Measurements from ENCODE around the gene R3HDM2. TPM values are rescaled to one million over a fixed set of nuclear protein-coding genes. Genes with fewer than 3 reads are reported as not detected.
A peak's percentile ranks its signal among the peaks of the same experiment; 100 is the strongest.

R3HDM2 gene
- total RNA-seq, 4 donors from 2014 or later = 24.2 to 47.3 (median 26.7) TPM

DNA sequence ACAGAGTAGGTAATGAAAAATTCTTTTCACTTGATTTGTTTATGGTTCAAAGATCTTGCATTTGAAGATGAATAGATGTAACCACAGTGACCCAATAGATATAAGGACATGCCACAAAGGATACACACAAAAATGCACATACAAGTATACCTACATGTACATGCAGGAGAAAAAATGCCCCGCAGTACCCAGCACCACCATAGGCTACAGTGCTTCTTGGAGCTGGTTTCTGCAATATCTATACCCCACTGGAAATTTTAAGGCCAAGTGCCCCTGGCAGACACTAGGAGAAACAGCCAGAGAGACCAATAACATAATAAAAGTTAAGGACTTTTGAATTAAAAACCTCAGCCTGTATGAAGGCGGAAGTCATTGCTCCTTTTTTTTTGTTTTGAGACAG lies 167.7 kb downstream of the R3HDM2 start:
- no peak for DNase-seq (ENCODE audit: low spot score)
- TF ChIP-seq, protein P1, sequence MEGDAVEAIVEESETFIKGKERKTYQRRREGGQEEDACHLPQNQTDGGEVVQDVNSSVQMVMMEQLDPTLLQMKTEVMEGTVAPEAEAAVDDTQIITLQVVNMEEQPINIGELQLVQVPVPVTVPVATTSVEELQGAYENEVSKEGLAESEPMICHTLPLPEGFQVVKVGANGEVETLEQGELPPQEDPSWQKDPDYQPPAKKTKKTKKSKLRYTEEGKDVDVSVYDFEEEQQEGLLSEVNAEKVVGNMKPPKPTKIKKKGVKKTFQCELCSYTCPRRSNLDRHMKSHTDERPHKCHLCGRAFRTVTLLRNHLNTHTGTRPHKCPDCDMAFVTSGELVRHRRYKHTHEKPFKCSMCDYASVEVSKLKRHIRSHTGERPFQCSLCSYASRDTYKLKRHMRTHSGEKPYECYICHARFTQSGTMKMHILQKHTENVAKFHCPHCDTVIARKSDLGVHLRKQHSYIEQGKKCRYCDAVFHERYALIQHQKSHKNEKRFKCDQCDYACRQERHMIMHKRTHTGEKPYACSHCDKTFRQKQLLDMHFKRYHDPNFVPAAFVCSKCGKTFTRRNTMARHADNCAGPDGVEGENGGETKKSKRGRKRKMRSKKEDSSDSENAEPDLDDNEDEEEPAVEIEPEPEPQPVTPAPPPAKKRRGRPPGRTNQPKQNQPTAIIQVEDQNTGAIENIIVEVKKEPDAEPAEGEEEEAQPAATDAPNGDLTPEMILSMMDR (IDR thresholded peaks at IDR 0.05) = no peak
- ATAC-seq (ENCODE audit: low FRiP score) = no peak

DNA sequence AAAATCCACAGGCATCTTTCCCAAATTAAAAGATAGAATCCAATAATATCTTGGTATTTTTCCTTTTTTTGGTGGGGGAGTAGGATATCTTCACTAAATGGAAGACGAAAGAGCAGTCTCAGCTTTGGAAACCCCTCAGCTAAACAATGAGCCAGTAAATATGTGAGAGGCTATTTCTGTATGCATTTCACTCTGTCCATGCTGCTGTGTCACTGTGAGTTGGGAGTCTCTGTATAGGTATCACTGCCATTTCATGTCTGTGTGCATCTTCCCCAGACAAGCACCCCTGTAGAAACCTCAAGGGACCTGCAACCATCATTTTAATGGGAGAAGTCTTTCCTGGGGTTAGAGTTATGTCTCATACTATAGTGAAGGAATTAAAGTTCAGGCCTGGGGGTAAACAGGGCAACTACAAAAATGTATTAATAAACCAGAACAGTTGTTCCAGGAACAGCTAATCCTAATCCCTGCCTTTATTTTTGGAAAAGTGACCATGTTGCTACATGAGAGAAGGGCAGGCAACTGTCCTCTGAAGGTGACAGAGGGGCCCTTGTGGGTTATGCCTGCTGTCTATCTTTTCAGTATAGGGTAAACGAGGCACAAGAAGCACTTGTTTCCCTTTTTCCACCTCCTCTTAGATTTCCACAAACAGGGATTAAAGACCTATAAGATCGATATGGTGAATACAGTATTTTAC lies 168.6 kb downstream of the R3HDM2 start:
- ATAC-seq (ENCODE audit: low FRiP score) (no peak), DNase-seq (ENCODE audit: low spot score) (no peak)
- TF ChIP-seq, protein P1 (IDR thresholded peaks at IDR 0.05) = no peak

DNA sequence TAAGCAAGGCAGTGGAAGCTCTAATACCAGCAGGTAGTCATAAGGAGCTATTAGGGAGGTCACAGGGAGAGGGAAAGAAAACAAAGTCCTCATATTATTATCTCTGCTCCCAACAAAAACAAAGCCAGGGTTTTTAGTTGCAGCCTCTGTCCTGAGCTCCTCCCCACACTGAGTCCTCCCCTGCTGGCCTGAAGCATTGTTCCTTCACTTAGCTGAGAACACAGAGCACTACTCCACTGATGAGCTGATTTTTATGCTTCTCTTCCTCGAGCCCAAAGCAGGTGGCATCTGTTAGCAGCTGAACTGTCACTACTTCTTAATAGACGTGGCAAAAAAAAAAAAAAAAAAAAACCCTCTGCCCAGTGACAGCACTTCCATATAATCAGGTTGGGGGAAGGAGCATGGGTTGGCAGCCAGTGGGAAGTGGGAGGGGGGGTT lies 169.4 kb downstream of the R3HDM2 start:
- no peak for DNase-seq (ENCODE audit: low spot score)
- TF ChIP-seq, protein P1 (IDR thresholded peaks at IDR 0.05) = no peak
- no peak for ATAC-seq (ENCODE audit: low FRiP score)

DNA sequence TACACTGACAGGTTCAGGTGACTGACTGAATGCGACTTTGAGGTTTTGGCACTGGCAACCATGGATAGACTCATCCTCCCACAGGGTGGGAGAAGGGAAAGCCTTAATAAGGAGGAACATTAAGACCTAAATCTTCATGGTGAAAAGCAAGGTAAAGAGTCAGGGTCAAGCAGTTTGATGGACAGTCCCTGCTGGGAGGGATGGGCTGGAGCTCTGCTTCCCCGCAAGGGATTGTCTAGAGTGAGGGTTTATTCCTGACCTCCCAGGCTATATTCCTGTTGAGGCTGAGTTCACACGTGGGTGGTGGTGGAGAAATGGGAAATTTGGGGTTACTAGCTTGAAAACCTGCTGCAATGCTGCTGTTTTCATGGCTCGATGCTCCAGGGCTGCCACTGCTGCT lies 170.5 kb downstream of the R3HDM2 start:
- no peak for DNase-seq (ENCODE audit: low spot score)
- ATAC-seq (ENCODE audit: low FRiP score) = no peak
- TF ChIP-seq, protein P1 (IDR thresholded peaks at IDR 0.05) = no peak

DNA sequence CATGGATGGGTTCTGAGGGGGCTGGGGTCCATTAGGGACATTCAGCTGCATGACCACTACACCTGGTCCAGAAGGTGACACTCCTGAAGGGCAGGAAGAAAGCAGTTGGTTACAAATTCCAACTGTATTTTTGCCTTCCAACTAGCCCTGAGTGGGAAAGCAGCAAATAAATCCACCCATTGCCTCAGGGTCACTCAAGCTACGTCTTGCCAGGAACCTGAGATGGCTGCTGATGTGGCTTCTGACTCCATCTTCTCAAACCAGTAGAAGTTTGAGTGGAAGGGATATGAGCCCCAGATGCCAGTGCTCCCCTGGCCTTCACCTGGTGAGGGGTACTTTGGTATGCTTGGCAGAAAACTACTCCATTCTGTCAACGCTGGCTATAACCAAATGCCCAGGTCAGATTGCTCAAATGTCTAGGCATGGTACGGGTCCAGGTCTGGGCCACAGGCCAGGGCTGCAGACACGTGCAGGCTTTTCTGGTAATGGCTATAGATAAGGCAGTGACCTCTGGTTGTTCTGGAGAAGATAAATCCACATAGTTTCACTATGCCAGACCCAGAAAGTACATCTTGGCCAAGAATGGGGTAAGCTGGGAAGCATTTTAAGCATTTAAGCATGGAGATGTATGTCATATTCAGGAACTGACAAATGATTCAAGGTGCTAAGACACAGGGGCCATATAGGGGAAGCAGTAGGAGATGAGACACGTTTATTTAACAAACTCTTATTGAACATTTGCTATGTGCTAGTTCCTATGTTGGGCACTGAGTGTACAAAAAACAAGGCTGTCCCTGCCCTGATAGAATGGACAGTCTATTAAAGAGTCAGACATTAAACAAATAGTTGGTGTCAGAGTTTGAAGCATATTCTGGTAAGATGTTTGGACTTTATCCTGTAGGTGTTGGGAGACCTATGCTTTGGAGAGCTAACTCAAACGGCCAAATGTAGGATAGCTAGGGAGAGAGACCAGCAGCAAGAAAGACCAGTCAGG lies 171.6 kb downstream of the R3HDM2 start:
- ATAC-seq (ENCODE audit: low FRiP score) = peak; percentile 55
- TF ChIP-seq, protein P1 (IDR thresholded peaks at IDR 0.05) = no peak
- no peak for DNase-seq (ENCODE audit: low spot score)

DNA sequence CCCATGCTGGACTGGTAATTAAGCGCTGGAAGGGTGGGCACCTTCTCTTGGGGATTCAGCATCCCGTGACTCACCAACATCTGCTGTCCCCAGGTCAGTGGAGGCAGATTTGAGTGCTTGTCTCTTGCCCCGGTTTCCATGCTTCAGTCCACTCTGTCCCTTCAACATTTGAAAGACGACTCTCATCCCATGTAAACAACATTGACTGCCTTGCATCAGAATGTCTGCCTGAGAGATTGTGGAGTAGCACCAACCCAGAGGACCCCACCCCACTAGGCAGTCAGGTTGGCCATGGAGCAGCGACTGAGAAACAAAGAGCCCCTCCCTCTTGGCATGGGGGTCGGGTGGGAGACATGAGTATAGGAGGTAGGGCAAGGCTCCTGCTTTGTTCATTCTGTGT lies 174.9 kb downstream of the R3HDM2 start:
- ATAC-seq (ENCODE audit: low FRiP score) (no peak), DNase-seq (ENCODE audit: low spot score) (no peak)
- TF ChIP-seq, protein P1 (IDR thresholded peaks at IDR 0.05) = no peak
